Hepatocyte (in vitro differentiated cells): ENCODE results near the gene OR52M1. TPM values are rescaled to one million over a fixed set of nuclear protein-coding genes. Genes with fewer than 3 reads are reported as not detected.

Source experiments
- DNase-seq: peaks from one replicate; pipeline ENCODE4 v3.0.0-alpha.2; 2016; ENCODE audit warnings: low spot score
- H2AFZ ChIP-seq: fragments of 200-600 bp; sonication (generic); 2 replicates; pipeline ENCODE4 v1.6.0; 2016; ENCODE audit warnings: antibody characterized with exemption, mild to moderate bottlenecking
- H3K27ac ChIP-seq: fragments of 200-600 bp; sonication (generic); 2 replicates; pipeline ENCODE4 v1.5.1; 2016; ENCODE audit warnings: mild to moderate bottlenecking
- H3K27me3 ChIP-seq: fragments of 200-600 bp; sonication (generic); 2 replicates; pipeline ENCODE4 v1.6.1; 2016
- H3K36me3 ChIP-seq: fragments of 200-600 bp; sonication (generic); replicated peaks from 2 replicates; pipeline ENCODE4 v1.5.1; 2016; ENCODE audit warnings: low read depth; ENCODE audit not compliant: insufficient read depth
- H3K4me1 ChIP-seq: fragments of 200-600 bp; sonication (generic); 2 replicates; pipeline ENCODE4 v1.5.1; 2016; ENCODE audit warnings: mild to moderate bottlenecking, moderate library complexity; ENCODE audit not compliant: insufficient read depth
- H3K4me2 ChIP-seq: fragments of 200-600 bp; sonication (generic); 2 replicates; pipeline ENCODE4 v1.6.0; 2016
- H3K4me3 ChIP-seq: fragments of 200-600 bp; sonication (generic); 2 replicates; pipeline ENCODE4 v1.5.1; 2016; ENCODE audit warnings: mild to moderate bottlenecking
- H3K79me2 ChIP-seq: fragments of 200-600 bp; sonication (generic); 2 replicates; pipeline ENCODE4 v1.6.0; 2017; ENCODE audit warnings: mild to moderate bottlenecking
- H3K9me2 ChIP-seq: fragments of 200-600 bp; sonication (generic); replicated peaks from 2 replicates; pipeline ENCODE4 v1.6.0; 2017; ENCODE audit warnings: mild to moderate bottlenecking; ENCODE audit not compliant: insufficient read depth
- H3K9me3 ChIP-seq: fragments of 200-600 bp; sonication (generic); 2 replicates; pipeline ENCODE4 v1.5.1; 2016; ENCODE audit warnings: low read depth, mild to moderate bottlenecking
- H4K20me1 ChIP-seq: fragments of 200-600 bp; sonication (generic); 2 replicates; pipeline ENCODE4 v1.6.0; 2016; ENCODE audit warnings: mild to moderate bottlenecking; ENCODE audit not compliant: insufficient read depth, poor library complexity, severe bottlenecking
- EZH2 ChIP-seq: fragments of 200-600 bp; sonication (generic); IDR thresholded peaks from 2 replicates; pipeline ENCODE4 v1.6.1; 2016; ENCODE audit warnings: antibody characterized with exemption, mild to moderate bottlenecking, borderline replicate concordance
- EZH2phosphoT487 ChIP-seq: fragments of 200-600 bp; sonication (generic); IDR thresholded peaks from one replicate; pipeline ENCODE4 v1.6.1; 2018; ENCODE audit warnings: antibody characterized with exemption, mild to moderate bottlenecking, low read depth, moderate library complexity; ENCODE audit not compliant: unreplicated experiment, severe bottlenecking
- WGBS: methylation state at CpG from one replicate; pipeline ENCODE4 v1.1.6; 2016; ENCODE audit warnings: low lambda C conversion rate; ENCODE audit errors: missing lambda C conversion rate; 5-methylcytosine and 5-hydroxymethylcytosine counted together
- polyA plus RNA-seq: library from polyadenylated mRNA; unstranded; fragments of >200 nt; fragmentation: Nextera tagmentation; extraction: Ambion mirVana; gene quantifications from 2 replicates; pipeline ENCODE4 v1.2.1, GENCODE V29; 2016
- total RNA-seq: library from RNA; depleted of rRNA; stranded (reverse); fragments of >200 nt; gene quantifications from 2 replicates; pipeline ENCODE4 v1.2.3, GENCODE V29; 2014
- TF ChIP-seq, protein P1 (sequence below): fragments of 200-600 bp; sonication (generic); IDR thresholded peaks from 2 replicates; pipeline ENCODE4 v1.5.1; 2016; ENCODE audit warnings: antibody characterized with exemption, mild to moderate bottlenecking; ENCODE audit not compliant: poor library complexity

OR52M1 gene
- total and polyA plus RNA-seq, 2 experiments from 2014 or later, result 0.27 TPM; not detected in 1

DNA sequence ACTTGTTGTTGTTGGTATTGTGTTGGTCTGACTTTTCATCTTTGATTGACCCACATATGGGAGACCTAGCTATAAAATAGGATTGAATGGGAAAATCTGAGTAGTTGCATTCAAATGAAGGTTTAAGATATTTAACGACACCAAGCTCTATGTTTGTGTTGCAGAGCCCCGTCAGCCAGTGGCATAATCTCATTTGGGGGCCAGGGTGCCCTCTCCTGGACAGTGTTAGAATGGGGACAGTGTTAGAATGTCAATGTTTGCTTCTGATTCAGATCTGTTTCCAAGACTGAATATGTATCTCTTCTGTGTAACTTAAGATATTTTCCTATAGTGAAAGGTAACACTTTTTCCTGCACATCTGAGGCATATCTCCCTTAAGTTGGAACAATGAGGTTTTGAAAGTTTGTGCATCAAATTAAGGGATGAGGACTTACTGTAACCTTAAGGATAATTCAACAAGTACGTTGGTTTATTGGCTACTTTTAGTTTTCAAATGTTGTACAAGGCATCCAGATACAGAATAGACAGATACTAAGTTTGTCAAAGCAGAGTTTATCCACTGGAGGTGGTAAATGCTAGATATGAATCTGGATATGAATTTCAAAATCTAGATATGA lies 5.3 kb upstream of the OR52M1 start:
- Histone ChIP-seq H3K4me3 (no peak overlapping the region), H3K4me1 (no peaks in the 10 kb centered on the region), H3K36me3 (no peaks in the 10 kb centered on the region), H4K20me1 (no peaks in the 10 kb centered on the region), H3K9me3 (no peaks in the 10 kb centered on the region), H3K4me2 (no peak overlapping the region), H3K27me3 (no peaks in the 10 kb centered on the region), H3K9me2 (no peaks in the 10 kb centered on the region), H2AFZ (no peak overlapping the region), H3K79me2 (no peaks in the 10 kb centered on the region), H3K27ac (no peak overlapping the region)
- TF ChIP-seq EZH2phosphoT487, result no peak
- TF ChIP-seq, protein P1, sequence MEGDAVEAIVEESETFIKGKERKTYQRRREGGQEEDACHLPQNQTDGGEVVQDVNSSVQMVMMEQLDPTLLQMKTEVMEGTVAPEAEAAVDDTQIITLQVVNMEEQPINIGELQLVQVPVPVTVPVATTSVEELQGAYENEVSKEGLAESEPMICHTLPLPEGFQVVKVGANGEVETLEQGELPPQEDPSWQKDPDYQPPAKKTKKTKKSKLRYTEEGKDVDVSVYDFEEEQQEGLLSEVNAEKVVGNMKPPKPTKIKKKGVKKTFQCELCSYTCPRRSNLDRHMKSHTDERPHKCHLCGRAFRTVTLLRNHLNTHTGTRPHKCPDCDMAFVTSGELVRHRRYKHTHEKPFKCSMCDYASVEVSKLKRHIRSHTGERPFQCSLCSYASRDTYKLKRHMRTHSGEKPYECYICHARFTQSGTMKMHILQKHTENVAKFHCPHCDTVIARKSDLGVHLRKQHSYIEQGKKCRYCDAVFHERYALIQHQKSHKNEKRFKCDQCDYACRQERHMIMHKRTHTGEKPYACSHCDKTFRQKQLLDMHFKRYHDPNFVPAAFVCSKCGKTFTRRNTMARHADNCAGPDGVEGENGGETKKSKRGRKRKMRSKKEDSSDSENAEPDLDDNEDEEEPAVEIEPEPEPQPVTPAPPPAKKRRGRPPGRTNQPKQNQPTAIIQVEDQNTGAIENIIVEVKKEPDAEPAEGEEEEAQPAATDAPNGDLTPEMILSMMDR, result peak; percentile 63
- DNase-seq, result peak; percentile 67
- WGBS, result 37% methylated on average over 3 of the region's 3 CpGs

DNA sequence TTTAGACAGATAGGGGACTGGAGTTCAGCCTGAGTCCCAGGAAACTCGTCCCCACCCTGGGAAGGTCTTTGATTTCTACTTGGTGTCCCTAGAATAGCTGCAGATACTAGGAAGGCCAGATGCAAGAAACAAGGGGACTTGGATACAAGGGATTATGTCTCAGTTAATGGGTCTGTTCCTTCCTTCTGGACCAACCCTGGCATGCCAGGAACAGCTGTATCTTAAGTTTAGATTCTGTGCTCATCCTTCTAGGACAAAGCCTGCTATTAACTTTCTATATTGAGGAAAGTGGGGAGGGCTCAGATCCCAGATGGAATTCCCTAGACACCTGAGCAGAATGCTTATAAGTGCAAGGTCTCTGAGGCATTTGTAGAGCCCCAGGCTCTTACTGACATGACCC lies 3.9 kb upstream of the OR52M1 start:
- H3K4me1 ChIP-seq, result no peaks in the 10 kb centered on the region
- H3K36me3 ChIP-seq, result no peaks in the 10 kb centered on the region
- H3K4me3 ChIP-seq, result no peak overlapping the region
- no peaks in the 10 kb centered on the region for H3K9me2 ChIP-seq
- H3K9me3 ChIP-seq, result no peaks in the 10 kb centered on the region
- H4K20me1 ChIP-seq, result no peaks in the 10 kb centered on the region
- no peak for DNase-seq
- H3K4me2 ChIP-seq, result no peak overlapping the region
- H2AFZ ChIP-seq, result no peak overlapping the region
- H3K27me3 ChIP-seq, result no peaks in the 10 kb centered on the region
- H3K27ac ChIP-seq, result no peak overlapping the region
- H3K79me2 ChIP-seq, result no peaks in the 10 kb centered on the region
- no peak for TF ChIP-seq EZH2phosphoT487
- TF ChIP-seq, protein P1, result no peak
- 42% methylated on average over 1 of the region's 1 CpG for WGBS

DNA sequence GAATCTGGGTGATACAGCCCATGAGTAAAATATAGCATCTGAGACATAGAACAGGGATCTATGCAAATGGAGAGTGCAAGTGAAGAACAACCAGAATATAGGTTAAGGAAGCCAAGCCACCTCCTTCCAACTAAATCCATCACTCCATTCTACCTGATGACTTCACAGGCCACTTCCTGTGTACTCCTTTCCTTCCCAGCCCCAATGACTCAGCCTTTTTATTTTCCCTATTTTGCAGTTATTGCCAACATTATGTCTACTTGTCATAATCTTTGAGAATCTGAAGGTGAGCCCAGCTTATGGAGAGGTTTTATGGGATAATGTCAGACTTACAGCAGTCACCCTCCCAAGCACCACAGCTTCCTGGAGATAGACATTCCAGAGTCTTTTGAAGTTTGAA lies 1.4 kb upstream of the OR52M1 start:
- Histone ChIP-seq H3K27ac (no peak overlapping the region), H3K79me2 (no peaks in the 10 kb centered on the region), H2AFZ (no peak overlapping the region), H3K36me3 (no peaks in the 10 kb centered on the region), H3K4me3 (no peak overlapping the region), H3K9me2 (no peaks in the 10 kb centered on the region), H3K4me2 (no peak overlapping the region), H3K9me3 (no peaks in the 10 kb centered on the region), H3K4me1 (peaks cover 10% of the 10 kb centered on the region), H4K20me1 (no peaks in the 10 kb centered on the region), H3K27me3 (no peaks in the 10 kb centered on the region)
- TF ChIP-seq, protein P1, result no peak
- TF ChIP-seq EZH2 (no peak), EZH2phosphoT487 (no peak)
- no peak for DNase-seq

DNA sequence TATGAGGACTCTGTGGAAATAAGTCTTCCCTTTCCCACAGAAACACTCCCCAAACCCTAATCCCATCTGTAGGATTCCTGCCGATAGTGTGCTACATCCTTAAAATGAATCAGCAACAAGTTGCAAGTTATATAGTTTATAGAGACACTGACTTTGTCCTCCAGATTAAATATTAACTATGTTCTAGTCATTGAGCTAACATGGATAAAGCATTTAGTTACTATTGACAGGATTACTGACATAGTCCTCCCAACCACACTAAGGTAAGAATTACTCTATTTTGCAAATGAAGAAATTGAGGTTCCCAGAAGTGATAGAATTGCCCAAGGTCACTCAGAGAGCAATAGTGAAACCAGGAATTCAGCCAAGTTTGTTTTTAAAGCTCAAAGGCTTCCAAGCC lies 1.9 kb downstream of the OR52M1 start:
- no peaks in the 10 kb centered on the region for H3K27me3 ChIP-seq
- peak overlapping the region; percentile 60 for H3K27ac ChIP-seq
- no peak overlapping the region for H3K4me3 ChIP-seq
- H3K36me3 ChIP-seq, result no peaks in the 10 kb centered on the region
- H2AFZ ChIP-seq, result no peak overlapping the region
- DNase-seq, result no peak
- no peaks in the 10 kb centered on the region for H4K20me1 ChIP-seq
- H3K9me3 ChIP-seq, result no peaks in the 10 kb centered on the region
- H3K4me2 ChIP-seq, result peak overlapping the region; percentile 32
- TF ChIP-seq, protein P1, result no peak
- WGBS, result 52% methylated on average over 1 of the region's 1 CpG
- peaks cover 10% of the 10 kb centered on the region for H3K4me1 ChIP-seq
- no peaks in the 10 kb centered on the region for H3K79me2 ChIP-seq
- no peaks in the 10 kb centered on the region for H3K9me2 ChIP-seq
